Gastrocnemius medialis (tissue), 4 donors: Measurements from ENCODE around the gene MASTL. TPM values are rescaled to one million over a fixed set of nuclear protein-coding genes. Genes with fewer than 3 reads are reported as not detected.

Source experiments
- ATAC-seq, 2 donors: fragments of 150-250 bp; one replicate each; pipeline ENCODE4 v1.9.1; 2016
- DNase-seq, 2 donors: peaks; one replicate each; pipeline ENCODE4 v3.0.0-alpha.2; 2019
- H3K27ac ChIP-seq, 4 donors: fragments of 200-600 bp; sonication (generic); 1 replicate in 1 of 4; 2 replicates in 3 of 4; pipeline ENCODE4 v1.5.1; 2016 to 2018; ENCODE audit warnings: mild to moderate bottlenecking in 2 of 4, moderate library complexity in 1 of 4
- H3K27me3 ChIP-seq, 3 donors: fragments of 200-600 bp; sonication (generic) in 2 of 3; 1 replicate in 1 of 3; 2 replicates in 2 of 3; pipeline versions ENCODE4 v1.5.1 to v1.6.0; 2016 to 2019; ENCODE audit warnings: mild to moderate bottlenecking in 1 of 3, moderate library complexity in 1 of 3
- H3K36me3 ChIP-seq, 2 donors: fragments of 200-600 bp; sonication (generic) in 1 of 2; one replicate each; pipeline ENCODE4 v1.5.1; 2017 to 2018
- H3K4me1 ChIP-seq, 2 donors: fragments of 200-600 bp; sonication (generic) in 1 of 2; one replicate each; pipeline ENCODE4 v1.5.1; 2016 to 2017; ENCODE audit warnings: mild to moderate bottlenecking in 2 of 2
- H3K4me3 ChIP-seq, 4 donors: fragments of 200-600 bp; sonication (generic) in 3 of 4; 1 replicate in 1 of 4; 2 replicates in 3 of 4; pipeline ENCODE4 v1.5.1; 2016 to 2019; ENCODE audit warnings: mild to moderate bottlenecking in 2 of 4
- H3K9me3 ChIP-seq, 3 donors: fragments of 200-600 bp; sonication (generic) in 2 of 3; 1 replicate in 1 of 3; 2 replicates in 2 of 3; pipeline ENCODE4 v1.5.1; 2016 to 2019
- POLR2A ChIP-seq, 2 donors: fragments of 450-650 bp; IDR thresholded peaks; one replicate each; pipeline ENCODE4 v1.6.1; 2017; ENCODE audit warnings: antibody characterized with exemption in 2 of 2, mild to moderate bottlenecking in 2 of 2, moderate library complexity in 2 of 2
- in situ Hi-C, 4 donors: fragments of 200-750 bp; cut with MboI; loops; one replicate each; pipeline versions ENCODE4 v1.15.0 to v1.8.0; 2017; ENCODE audit warnings: low sequenced_read_pairs in 4 of 4
- intact Hi-C: fragments of 100-400 bp; cut with DNase I; formaldehyde crosslinking; loops from one replicate; pipeline ENCODE4 v1.15.1; 2023; ENCODE audit warnings: low total_unique reads
- total RNA-seq, 4 donors: library from RNA; depleted of rRNA; stranded (reverse); fragments of >200 nt; gene quantifications; one replicate each; pipeline versions ENCODE4 v1.1.0 to v1.2.3, GENCODE V29; 2016
- TF ChIP-seq, protein P1 (sequence below), 5 experiments: fragments of 450-650 bp in 3 of 5; fragments of 200-600 bp in 2 of 5; sonication (generic) in 2 of 5; IDR thresholded peaks in 4 of 5; conservative IDR thresholded peaks in 1 of 5; 1 replicate in 4 of 5; 2 replicates in 1 of 5; pipeline ENCODE4 v1.5.1; 2016 to 2019; ENCODE audit warnings: antibody characterized with exemption in 5 of 5, mild to moderate bottlenecking in 3 of 5, moderate library complexity in 3 of 5

MASTL gene
- total RNA-seq, 4 donors from 2014 or later = 2.0 to 3.6 (median 2.9) TPM

DNA sequence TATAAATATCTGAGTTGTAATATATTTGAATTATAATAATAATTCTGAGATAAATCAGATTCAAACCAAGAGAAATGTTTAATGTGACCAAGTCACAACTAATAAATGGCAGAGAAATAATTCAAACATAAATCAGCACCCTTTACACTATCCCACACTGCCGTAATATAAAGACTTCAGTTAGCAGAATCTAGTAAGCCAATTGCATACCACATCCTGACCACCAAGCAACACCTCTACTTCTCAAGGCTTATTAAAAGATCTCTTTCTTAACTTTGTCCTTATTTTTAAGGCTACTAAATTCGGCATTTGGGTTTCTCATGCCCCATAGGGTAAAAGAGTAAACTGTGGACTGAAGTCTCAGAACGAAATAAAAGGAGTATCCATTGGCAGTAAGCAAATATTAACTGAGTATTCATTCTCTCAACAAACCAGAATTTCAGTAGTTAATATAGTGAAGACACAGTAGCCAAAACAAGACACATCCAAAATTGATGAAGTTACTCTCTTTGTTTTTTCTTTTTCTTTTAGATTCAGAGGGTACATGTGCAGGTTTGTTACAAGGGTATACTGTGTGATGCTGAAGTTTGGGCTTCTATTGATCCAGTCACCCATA, 70.6 kb downstream of the MASTL start:
- ATAC-seq (no peak), DNase-seq (no peak)
- no peak overlapping the region for H3K4me3 ChIP-seq
- no peaks in the 10 kb centered on the region for H3K27me3 ChIP-seq
- intact Hi-C loops (no loop called here), in situ Hi-C loops (loop anchor here in 3 of 4 donors (10.0 to 25.0 kb wide), 3 partner anchors 139 to 363 kb away; partner anchors contain the start of genes ABI1 (in 1 of the 3) and RAB18 (in 1 of the 3))
- H3K9me3 ChIP-seq = no peaks in the 10 kb centered on the region
- no peaks in the 10 kb centered on the region for H3K4me1 ChIP-seq
- no peak for TF ChIP-seq POLR2A (IDR thresholded peaks at IDR 0.05)
- TF ChIP-seq, protein P1, sequence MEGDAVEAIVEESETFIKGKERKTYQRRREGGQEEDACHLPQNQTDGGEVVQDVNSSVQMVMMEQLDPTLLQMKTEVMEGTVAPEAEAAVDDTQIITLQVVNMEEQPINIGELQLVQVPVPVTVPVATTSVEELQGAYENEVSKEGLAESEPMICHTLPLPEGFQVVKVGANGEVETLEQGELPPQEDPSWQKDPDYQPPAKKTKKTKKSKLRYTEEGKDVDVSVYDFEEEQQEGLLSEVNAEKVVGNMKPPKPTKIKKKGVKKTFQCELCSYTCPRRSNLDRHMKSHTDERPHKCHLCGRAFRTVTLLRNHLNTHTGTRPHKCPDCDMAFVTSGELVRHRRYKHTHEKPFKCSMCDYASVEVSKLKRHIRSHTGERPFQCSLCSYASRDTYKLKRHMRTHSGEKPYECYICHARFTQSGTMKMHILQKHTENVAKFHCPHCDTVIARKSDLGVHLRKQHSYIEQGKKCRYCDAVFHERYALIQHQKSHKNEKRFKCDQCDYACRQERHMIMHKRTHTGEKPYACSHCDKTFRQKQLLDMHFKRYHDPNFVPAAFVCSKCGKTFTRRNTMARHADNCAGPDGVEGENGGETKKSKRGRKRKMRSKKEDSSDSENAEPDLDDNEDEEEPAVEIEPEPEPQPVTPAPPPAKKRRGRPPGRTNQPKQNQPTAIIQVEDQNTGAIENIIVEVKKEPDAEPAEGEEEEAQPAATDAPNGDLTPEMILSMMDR (IDR thresholded peaks at IDR 0.05 in 4 of 5, conservative IDR thresholded peaks at IDR 0.05 in 1 of 5) = no peak
- peaks cover 0 to 35% of the 10 kb centered on the region in 2 donors for H3K36me3 ChIP-seq
- H3K27ac ChIP-seq = no peak overlapping the region

DNA sequence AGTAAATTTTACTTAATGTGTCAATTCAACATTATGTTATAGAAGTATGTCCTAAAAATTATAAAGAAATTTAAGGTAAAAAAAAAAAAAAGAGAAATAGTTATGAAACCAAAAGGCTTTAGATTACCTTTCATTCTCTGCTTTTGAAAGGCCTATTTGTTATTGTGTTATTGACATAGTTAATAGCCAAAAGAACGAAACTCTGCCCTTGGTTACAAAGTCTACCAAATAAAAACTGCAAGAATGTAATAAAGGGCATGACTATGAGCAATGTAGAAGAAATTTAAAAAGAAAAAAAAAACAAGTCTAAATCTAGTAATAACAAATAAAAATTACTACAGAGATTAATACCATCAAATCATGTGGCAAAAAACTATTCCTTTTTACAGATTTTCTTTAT, 74.9 kb downstream of the MASTL start:
- intact Hi-C loops = no loop called here
- Histone ChIP-seq H3K27me3 (no peaks in the 10 kb centered on the region), H3K4me1 (no peaks in the 10 kb centered on the region), H3K36me3 (peaks cover 0 to 37% of the 10 kb centered on the region in 2 donors), H3K9me3 (no peaks in the 10 kb centered on the region), H3K27ac (no peak overlapping the region), H3K4me3 (no peak overlapping the region)
- TF ChIP-seq POLR2A (IDR thresholded peaks at IDR 0.05) = no peak
- TF ChIP-seq, protein P1 (IDR thresholded peaks at IDR 0.05 in 4 of 5, conservative IDR thresholded peaks at IDR 0.05 in 1 of 5) = no peak
- ATAC-seq (no peak), DNase-seq (no peak)
- in situ Hi-C loops = loop anchor here in 3 of 4 donors (10.0 to 25.0 kb wide), 3 partner anchors 275 to 368 kb away; partner anchors contain the start of genes RAB18 (in 2 of the 3) and ABI1 (in 1 of the 3)

DNA sequence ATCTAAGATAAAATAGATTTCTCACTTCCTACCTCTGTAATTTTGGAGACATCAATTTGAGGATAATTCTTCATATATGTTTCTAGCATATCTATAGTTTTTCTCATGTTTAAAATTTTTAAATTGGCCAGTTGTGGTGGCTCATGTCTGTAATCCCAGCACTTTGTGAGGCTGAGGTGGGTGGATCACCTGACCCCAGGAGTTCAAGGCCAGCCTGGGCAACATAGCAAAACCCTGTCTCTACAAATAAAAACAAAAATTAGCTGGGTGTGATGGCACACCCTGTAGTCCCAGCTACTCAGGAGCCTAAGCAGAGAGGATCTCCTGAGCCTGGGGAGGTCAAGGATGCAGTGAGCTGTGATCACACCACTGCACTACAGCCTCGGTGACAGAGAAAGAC, 80.6 kb downstream of the MASTL start:
- peaks cover 0 to 38% of the 10 kb centered on the region in 2 donors for H3K36me3 ChIP-seq
- no peaks in the 10 kb centered on the region for H3K9me3 ChIP-seq
- ATAC-seq = no peak
- in situ Hi-C loops = loop anchor here in 3 of 4 donors (10.0 to 25.0 kb wide), 3 partner anchors 269 to 373 kb away; partner anchors contain the start of genes RAB18 (in 2 of the 3) and ABI1 (in 1 of the 3)
- no peak for DNase-seq
- no peak overlapping the region for H3K27ac ChIP-seq
- no peak overlapping the region for H3K4me3 ChIP-seq
- intact Hi-C loops = no loop called here
- H3K27me3 ChIP-seq = no peaks in the 10 kb centered on the region
- TF ChIP-seq, protein P1 (IDR thresholded peaks at IDR 0.05 in 4 of 5, conservative IDR thresholded peaks at IDR 0.05 in 1 of 5) = no peak
- TF ChIP-seq POLR2A (IDR thresholded peaks at IDR 0.05) = no peak
- peaks cover 5 to 13% of the 10 kb centered on the region in 2 donors for H3K4me1 ChIP-seq

Other genes starting within 250 kb of the MASTL start
- gene ANKRD26, start 54.9 kb upstream of the MASTL start, total RNA-seq = 10 to 100 TPM in 2 of 4 donors, 1 to 10 TPM in 2; 3.6 to 14.7 (median 8.4) TPM
- 100 to 1,000 TPM in 1 of 4 donors, 10 to 100 TPM in 3; 79.2 to 100 (median 88.7) TPM for gene YME1L1, start 968 bp upstream of the MASTL start, total RNA-seq
- 10 to 100 TPM; 24.0 to 37.4 (median 34.3) TPM for gene ACBD5, start 85.4 kb downstream of the MASTL start, total RNA-seq